LNCAP (cell line): ENCODE data around the gene STK25.

ENCODE experiments used
- TF ChIP-seq, protein P1 (sequence below): fragments of 450-650 bp; IDR thresholded peaks from 2 replicates; pipeline ENCODE4 v1.5.1; 2017; ENCODE audit warnings: mild to moderate bottlenecking

Gene STK25

DNA sequence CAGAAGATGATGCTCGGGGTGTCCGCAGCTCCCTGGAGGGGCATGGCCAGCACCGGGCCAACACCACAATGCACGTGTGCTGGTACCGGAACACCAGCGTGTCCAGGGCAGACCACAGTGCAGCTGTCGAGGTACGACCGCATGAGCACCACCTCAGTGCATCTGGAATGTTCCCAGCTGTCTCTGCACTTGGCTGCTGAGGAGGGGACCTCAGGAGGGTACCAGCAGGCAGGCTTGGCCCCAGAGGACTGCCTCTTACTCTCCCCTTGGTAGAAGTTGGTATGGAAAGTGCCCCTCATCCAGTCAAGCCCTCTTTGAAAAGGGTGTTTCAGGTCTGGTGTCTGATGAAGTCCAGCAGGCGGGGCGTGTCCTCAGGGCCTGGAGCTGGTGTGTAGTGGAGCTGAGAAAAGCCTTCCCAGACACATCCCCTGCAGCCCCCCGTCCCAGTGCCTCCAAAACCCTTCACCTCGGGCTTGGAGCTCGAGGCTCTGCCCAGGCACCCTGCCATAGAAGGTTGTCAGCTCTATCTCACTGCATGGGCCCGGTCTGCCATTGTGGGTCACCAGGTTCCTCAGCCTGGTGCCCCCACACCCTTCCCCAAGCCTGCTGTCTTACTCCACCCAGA lies 16.7 kb downstream of the STK25 start:
- TF ChIP-seq, protein P1, sequence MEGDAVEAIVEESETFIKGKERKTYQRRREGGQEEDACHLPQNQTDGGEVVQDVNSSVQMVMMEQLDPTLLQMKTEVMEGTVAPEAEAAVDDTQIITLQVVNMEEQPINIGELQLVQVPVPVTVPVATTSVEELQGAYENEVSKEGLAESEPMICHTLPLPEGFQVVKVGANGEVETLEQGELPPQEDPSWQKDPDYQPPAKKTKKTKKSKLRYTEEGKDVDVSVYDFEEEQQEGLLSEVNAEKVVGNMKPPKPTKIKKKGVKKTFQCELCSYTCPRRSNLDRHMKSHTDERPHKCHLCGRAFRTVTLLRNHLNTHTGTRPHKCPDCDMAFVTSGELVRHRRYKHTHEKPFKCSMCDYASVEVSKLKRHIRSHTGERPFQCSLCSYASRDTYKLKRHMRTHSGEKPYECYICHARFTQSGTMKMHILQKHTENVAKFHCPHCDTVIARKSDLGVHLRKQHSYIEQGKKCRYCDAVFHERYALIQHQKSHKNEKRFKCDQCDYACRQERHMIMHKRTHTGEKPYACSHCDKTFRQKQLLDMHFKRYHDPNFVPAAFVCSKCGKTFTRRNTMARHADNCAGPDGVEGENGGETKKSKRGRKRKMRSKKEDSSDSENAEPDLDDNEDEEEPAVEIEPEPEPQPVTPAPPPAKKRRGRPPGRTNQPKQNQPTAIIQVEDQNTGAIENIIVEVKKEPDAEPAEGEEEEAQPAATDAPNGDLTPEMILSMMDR = no peak

DNA sequence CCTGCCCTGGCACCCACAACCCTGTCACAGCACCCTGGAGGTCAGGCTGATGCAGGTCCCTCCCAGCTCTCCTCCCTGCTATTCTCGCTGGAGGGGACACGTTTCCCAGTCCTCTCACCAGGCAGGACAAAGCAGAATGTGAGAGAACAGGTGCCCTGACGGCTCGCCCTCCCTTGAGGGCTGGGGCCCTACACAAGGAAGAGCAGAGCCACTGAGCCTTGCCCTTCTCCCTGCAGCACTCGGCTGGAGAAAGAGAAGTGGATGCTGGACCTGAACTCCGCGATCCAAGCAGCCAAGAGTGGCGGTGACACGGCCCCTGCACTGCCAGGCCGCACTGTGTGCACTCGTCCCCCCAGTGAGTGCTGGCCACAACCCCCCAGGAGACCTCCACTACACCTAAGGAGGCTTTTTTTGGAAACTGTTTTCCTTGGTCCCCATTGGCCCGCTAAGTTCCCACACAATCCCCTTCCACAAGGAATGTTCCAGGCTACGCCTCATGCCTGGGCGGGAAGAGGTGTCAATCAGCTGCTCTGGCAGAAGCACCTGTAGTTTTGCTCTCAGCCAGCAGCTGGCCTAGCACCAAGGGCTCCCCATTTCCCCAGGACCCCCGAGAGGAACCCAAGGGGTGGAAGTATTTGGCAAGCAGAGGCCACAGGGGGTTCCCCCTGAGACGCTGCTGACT lies 17.4 kb downstream of the STK25 start:
- TF ChIP-seq, protein P1 = no peak

DNA sequence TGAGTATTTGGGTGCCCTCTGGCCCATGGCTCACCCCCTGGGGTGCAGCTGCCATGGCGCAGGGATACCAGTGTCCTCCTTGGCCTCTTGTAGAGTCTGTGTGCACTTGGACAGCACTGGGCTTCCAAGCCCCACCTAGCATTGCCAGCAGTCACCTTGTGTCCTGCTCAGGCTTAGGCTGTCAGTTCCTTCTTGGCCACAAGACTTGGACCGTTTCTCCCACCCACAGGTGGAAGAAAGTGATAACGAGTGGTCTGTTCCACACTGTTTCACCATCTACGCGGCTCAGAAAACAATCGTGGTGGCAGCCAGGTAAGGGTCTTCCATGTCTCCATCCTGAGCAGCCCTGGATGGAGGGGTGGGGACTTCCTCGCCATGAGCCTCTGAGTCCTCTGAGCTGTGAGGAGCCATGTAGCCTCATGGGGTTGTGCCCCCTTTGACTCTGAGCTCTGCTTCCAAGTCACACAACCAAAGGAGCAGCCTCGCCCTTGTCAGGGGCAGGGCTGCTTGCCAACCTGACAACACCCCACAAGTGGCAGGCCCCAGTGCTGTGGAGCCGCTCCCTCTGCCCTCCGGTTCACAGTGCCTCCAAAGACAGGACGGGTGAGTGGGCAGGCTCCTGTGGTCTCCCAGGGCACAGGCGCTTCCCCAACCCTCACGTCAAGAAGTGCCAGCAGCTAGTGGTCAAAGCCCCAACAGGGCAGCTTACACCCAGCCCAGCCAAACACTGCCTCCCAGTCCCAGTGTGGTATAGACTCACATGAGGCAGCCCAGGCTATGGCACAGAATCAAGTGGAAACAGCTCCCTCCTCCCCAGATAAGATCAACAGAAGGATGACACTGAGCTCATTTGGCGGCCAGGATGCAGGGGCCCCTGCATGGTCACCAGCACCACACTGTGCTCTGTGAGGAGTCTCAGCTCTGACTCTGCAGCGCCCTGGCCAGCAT lies 18.4 kb downstream of the STK25 start:
- TF ChIP-seq, protein P1 = no peak

DNA sequence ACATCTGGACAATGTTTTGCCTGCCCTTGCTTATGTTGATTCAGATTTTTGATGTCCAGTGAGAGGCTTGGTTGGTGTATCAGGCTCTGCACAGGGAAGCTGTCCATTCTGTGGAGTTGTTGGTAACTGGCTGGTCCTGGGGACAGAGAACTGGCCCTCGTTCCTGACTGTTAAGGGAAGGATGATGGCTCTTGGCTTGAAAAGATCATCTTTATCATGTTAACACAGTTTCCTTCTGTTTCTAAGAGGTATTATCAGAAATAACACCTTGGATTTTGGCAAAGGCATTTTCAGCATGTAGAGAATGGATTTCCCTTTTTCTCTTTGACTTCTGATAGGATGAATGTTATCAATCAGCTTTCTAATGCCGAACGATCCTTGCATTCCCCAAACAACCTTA lies 19.3 kb downstream of the STK25 start:
- TF ChIP-seq, protein P1 = no peak

DNA sequence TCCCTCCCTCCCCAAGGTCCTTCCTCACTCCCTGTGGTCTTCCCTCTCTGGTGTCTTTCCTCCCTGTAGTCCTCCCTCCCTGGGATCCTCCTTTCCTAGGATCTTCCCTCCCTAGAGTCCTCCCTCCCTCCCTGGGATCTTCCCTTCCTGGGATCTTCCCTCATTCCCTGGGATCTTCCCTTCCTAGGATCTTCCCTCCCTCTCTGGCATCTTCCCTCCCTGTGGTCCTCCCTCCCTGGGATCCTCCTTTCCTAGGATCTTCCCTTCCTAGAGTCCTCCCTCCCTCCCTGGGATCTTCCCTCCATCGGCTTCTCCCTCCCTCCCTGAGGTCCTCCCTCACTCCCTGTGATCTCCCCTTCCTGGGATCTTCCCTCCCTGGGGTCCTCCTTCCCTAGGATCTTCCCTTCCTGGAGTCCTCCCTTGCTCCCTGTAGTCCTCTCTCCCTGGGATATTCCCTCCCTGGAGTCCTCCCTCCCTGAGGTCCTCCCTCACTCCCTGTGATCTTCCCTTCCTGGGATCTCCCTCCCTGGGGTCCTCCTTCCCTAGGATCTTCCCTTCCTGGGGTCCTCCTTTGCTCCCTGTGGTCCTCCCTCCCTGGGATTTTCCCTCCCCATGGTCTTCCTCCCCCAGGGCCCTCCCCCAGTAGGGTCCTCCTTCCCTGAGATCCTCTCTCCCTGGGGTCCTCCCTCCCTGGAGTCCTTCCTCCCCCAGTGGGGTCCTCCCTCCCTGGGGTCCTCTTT lies 23.0 kb downstream of the STK25 start:
- TF ChIP-seq, protein P1 = no peak

DNA sequence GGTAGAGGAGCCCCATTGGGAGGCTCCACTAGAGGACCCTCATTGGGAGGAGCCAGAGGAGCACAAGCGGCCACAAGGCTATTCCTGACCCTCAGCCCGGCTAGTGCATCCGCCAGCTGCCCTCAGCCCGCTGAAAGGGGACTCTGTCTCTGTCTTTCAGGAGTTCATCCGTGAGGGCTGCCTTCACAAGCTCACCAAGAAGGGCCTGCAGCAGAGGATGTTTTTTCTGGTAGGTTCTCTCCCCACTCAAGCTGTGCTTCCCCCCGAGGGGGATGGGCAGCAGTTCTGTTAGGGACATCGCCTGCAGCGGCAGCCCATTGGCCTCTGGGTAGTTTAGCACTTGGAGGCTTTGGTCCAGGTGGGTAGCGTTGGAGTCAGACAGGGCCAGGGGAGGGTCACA lies 25.1 kb downstream of the STK25 start:
- TF ChIP-seq, protein P1 = no peak
